Measurements from ENCODE around the gene ZNF445.
"Not testable (repeated sequence)": the region's sequence is repeated elsewhere in the genome, so short reads cannot be mapped to it uniquely, and the experiment has no call there.

The ZNF445 gene

DNA sequence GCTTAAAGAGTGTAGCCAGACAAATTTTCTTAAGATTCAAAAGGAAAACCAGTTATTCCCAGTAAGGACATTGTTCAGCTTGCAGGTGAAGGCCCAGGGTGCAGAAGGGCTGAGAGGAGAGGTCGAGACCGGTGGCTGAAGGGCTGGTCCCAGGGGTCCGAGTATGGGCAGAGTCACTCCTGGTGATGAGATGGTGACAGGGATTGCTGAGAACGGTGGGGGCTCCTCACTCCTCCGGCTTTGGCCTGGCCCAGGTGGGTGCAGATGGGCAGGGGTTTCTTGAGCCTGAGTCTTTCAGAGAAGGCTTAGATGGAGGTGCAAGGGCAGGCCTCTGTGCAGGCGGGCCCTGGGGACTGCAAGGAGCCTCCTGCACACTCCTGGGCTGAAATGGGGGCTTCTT lies 56.2 kb downstream of the ZNF445 start:
- Histone ChIP-seq H3K4me3 (ENCODE audit: low read length) (no peak overlapping the region), H3K4me1 (ENCODE audit: control insufficient read depth, insufficient read depth, low read length) (no peaks in the 10 kb centered on the region), H3K36me3 (ENCODE audit: control insufficient read depth, insufficient read depth, low read length) (no peaks in the 10 kb centered on the region), H3K9ac (ENCODE audit: low read length) (no peak overlapping the region), H3K27ac (ENCODE audit: low read depth, low read length) (no peak overlapping the region), H3K27me3 (ENCODE audit: control insufficient read depth, insufficient read depth, low read length) (no peaks in the 10 kb centered on the region)

DNA sequence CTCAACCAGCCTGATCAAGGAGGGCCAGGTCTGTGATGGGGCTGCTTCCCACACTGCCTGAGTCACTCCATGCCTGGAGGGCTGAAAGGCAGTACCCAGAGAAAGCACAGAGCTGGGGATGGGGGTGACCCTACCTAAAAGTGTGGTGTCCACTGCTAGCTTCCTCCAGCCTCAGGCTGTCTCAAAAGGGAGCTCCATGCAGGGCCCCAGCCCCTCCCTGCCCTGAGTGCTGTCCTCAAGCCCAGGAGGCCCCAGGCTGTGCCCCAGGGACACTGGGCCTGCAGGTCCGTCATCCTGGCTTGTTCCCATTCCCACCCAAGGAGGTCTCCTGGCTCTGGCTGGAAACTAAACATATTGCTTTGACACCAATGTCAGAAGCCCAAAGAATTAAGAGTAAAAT lies 56.8 kb downstream of the ZNF445 start:
- no peaks in the 10 kb centered on the region for H3K4me1 ChIP-seq (ENCODE audit: control insufficient read depth, insufficient read depth, low read length)
- H3K27ac ChIP-seq (ENCODE audit: low read depth, low read length): no peak overlapping the region
- H3K4me3 ChIP-seq (ENCODE audit: low read length): no peak overlapping the region
- H3K36me3 ChIP-seq (ENCODE audit: control insufficient read depth, insufficient read depth, low read length): no peaks in the 10 kb centered on the region
- no peaks in the 10 kb centered on the region for H3K27me3 ChIP-seq (ENCODE audit: control insufficient read depth, insufficient read depth, low read length)
- no peak overlapping the region for H3K9ac ChIP-seq (ENCODE audit: low read length)

DNA sequence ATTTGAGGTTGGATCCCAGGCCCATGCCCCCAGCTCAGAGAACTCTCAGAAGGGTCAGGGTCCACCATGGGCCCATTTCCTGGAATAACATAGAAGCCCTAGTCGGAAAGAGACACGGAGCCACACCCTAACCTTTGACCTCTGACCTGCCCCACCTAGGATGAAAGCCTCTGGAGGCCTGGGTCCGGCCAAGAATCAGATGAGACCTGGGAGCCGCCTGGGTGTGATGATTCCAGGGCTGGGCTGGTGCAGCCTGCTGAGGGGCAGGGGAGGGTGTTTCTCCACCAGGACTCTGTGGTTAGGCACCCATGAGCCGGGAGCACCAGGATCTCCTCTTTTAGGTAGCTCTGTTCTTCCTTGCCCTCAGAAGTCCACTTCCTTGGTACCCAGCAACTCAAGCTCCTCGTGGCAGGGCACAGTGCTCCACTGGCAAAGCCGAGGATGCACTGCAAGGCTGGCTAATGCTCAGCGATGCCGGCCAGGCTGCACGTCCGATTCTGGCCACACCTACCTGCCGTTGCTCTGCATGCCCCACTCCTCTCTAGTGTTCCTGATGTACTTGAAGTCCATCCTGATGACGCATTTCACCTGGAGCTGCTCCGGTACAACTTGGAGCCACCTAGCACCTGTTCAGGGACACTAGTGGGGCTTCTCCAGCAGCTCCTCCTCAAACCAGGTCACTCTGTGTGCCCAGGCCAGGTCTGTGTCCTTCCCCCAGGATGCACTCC lies 57.4 kb downstream of the ZNF445 start:
- Histone ChIP-seq H3K36me3 (ENCODE audit: control insufficient read depth, insufficient read depth, low read length) (no peaks in the 10 kb centered on the region), H3K4me3 (ENCODE audit: low read length) (no peak overlapping the region), H3K4me1 (ENCODE audit: control insufficient read depth, insufficient read depth, low read length) (no peaks in the 10 kb centered on the region), H3K27me3 (ENCODE audit: control insufficient read depth, insufficient read depth, low read length) (no peaks in the 10 kb centered on the region), H3K9ac (ENCODE audit: low read length) (no peak overlapping the region), H3K27ac (ENCODE audit: low read depth, low read length) (no peak overlapping the region)

DNA sequence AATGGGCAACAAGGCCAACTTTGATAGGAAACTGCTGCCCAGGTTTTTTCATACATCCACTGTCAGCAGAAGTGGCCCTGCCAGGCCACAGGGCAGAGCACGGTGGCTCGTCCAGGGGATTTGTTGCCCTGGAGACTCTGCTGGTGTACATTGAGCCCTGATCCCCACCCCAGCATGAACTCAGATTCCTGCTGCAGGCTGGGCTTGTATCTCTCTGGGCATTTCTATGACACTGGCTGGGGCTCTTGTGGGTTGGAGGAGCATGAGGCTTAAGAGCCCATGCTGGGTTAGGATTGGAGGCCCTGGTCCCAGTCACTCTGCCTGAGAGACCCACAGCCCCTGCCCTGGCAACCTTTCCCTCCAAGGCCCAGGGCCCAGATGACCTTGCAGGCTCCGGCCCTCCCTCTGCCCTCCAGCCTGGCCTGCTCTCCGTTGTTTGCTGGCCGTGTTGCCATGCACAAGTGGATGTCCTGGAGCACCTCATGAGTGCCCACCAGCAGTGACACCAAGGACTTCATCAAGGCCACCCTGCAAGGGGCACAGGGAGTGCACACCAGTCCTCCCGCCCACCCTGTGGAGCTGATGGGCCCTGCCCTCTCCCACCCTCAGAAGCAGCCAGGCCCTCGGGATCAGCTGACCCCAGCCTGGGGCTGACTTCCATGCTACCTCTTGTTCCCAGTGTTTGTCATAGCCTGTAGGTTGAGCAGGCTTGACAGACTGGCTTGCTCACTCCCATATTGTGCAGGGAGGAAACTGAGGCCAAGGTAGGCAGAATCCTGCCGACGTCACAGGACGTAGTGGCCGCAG lies 58.2 kb downstream of the ZNF445 start:
- Histone ChIP-seq H3K9ac (ENCODE audit: low read length) (no peak overlapping the region), H3K27ac (ENCODE audit: low read depth, low read length) (no peak overlapping the region), H3K4me1 (ENCODE audit: control insufficient read depth, insufficient read depth, low read length) (no peaks in the 10 kb centered on the region), H3K4me3 (ENCODE audit: low read length) (no peak overlapping the region), H3K36me3 (ENCODE audit: control insufficient read depth, insufficient read depth, low read length) (no peaks in the 10 kb centered on the region), H3K27me3 (ENCODE audit: control insufficient read depth, insufficient read depth, low read length) (no peaks in the 10 kb centered on the region)

DNA sequence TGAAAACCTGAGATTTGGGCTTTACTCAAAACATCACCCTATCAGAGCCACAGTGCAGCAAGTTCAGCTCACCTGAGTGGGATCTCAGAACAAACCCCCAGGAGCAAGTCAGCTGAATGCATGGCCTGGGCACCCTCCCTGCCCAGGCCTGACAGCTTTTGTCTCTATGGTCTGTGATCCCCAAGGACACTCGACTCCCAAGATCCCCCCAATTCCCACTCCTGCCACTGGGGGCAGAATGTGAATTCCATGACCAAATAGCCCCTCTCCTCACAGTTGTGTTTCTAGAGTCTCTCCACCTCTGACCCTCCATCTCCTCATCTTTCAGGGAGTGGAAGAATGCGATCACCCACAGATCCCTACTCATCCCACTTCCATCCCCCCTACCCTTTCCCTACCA lies 58.9 kb downstream of the ZNF445 start:
- Histone ChIP-seq H3K27me3 (ENCODE audit: control insufficient read depth, insufficient read depth, low read length) (no peaks in the 10 kb centered on the region), H3K27ac (ENCODE audit: low read depth, low read length) (no peak overlapping the region)

DNA sequence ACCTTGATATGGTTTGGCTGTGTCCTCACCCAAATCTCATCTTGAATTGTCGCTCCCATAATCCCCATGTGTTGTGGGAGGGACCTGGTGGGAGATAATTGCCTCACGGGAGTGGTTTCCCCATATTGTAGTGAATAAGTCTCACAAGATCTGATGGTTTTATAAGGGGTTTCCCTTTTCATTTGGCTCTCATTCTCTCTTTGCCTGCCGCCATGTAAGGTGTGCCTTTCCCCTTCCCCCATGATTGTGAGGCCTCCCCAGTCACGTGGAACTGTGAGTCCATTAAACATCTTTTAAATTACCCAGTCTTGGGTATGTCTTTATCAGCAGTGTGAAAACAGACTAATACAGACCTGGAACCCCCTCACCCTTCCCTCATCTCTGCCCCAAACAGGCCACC lies 59.4 kb downstream of the ZNF445 start:
- H3K27ac ChIP-seq (ENCODE audit: low read depth, low read length); H3K4me3 ChIP-seq (ENCODE audit: low read length); H3K9ac ChIP-seq (ENCODE audit: low read length); H3K36me3 ChIP-seq (ENCODE audit: control insufficient read depth, insufficient read depth, low read length); H3K27me3 ChIP-seq (ENCODE audit: control insufficient read depth, insufficient read depth, low read length); H3K4me1 ChIP-seq (ENCODE audit: control insufficient read depth, insufficient read depth, low read length): not testable (repeated sequence)

More for the DNA sequence above, 58.9 kb downstream of the ZNF445 start:
- H3K36me3 ChIP-seq (ENCODE audit: control insufficient read depth, insufficient read depth, low read length): no peaks in the 10 kb centered on the region
- H3K9ac ChIP-seq (ENCODE audit: low read length): no peak overlapping the region
- H3K4me3 ChIP-seq (ENCODE audit: low read length): no peak overlapping the region
- no peaks in the 10 kb centered on the region for H3K4me1 ChIP-seq (ENCODE audit: control insufficient read depth, insufficient read depth, low read length)

DNA sequence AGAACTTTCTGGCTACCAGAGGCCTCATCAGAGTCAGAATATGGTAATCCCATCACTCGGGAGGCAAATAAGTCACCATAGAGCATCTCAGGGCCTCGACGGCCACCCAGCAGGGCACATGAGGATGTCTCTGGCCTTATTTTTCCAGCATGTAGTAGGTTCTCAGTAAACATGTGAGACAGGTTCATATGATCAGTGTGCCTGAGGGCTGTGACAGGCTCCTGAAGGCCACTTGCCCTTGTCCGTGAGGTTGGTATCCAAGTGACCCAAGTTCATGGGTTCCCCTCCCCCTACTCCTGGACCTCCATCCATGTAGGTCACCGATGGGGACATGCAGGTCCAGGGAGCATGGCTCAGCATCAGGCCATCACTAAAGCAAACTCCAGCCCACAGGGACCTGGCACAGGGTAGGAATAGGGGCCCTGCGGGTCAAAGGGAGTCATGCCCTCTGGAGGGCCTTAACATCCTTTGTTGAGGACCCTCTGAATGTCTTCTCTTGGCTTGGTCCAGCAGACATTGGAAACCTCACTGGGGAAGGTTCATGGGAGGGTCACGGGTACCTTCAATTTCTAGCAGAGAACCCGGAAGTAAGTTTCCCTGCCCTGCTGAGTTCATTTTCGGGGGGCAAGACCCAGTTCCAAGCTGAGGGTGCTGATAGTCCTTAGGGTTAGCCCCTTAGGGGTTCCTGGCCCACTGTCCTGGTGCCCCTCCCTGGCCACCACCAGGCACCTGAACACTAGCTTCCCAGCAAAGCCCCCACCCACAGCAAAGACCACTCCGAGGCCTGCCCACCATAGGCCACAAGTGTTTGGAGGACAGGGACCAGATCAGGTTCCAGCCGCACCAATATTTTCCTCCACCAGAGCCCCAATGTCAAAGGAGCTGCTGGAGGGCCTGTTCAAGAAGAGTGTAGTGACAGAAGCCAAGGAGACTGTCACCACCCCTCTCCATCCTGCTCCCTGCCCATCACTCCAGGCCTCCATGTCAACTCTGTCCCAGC lies 61.1 kb downstream of the ZNF445 start:
- no peak overlapping the region for H3K9ac ChIP-seq (ENCODE audit: low read length)
- no peak overlapping the region for H3K27ac ChIP-seq (ENCODE audit: low read depth, low read length)
- H3K4me3 ChIP-seq (ENCODE audit: low read length): no peak overlapping the region
- H3K4me1 ChIP-seq (ENCODE audit: control insufficient read depth, insufficient read depth, low read length): no peaks in the 10 kb centered on the region
- no peaks in the 10 kb centered on the region for H3K36me3 ChIP-seq (ENCODE audit: control insufficient read depth, insufficient read depth, low read length)
- no peaks in the 10 kb centered on the region for H3K27me3 ChIP-seq (ENCODE audit: control insufficient read depth, insufficient read depth, low read length)

DNA sequence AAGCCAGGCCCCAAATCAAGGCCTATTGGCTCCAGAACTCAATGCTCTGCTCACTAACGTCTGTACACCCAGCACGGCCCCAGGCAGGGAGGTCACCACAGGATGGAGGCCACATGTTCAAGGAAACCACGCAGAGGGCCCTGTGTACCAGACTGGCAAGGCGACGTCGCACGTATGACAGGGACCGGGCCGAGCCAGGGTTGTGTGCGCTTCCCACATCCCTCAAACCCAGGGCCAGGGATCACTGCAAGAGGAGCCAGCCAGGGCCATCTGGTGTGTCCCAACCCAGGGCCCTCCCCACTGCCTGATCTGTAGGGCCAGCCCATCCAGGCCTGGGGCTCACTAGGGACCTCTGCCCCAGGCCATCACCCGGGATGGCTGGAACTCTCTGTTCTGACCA lies 62.0 kb downstream of the ZNF445 start:
- Histone ChIP-seq H3K9ac (ENCODE audit: low read length) (no peak overlapping the region), H3K36me3 (ENCODE audit: control insufficient read depth, insufficient read depth, low read length) (no peaks in the 10 kb centered on the region), H3K4me1 (ENCODE audit: control insufficient read depth, insufficient read depth, low read length) (no peaks in the 10 kb centered on the region), H3K4me3 (ENCODE audit: low read length) (no peak overlapping the region), H3K27ac (ENCODE audit: low read depth, low read length) (no peak overlapping the region), H3K27me3 (ENCODE audit: control insufficient read depth, insufficient read depth, low read length) (no peaks in the 10 kb centered on the region)

DNA sequence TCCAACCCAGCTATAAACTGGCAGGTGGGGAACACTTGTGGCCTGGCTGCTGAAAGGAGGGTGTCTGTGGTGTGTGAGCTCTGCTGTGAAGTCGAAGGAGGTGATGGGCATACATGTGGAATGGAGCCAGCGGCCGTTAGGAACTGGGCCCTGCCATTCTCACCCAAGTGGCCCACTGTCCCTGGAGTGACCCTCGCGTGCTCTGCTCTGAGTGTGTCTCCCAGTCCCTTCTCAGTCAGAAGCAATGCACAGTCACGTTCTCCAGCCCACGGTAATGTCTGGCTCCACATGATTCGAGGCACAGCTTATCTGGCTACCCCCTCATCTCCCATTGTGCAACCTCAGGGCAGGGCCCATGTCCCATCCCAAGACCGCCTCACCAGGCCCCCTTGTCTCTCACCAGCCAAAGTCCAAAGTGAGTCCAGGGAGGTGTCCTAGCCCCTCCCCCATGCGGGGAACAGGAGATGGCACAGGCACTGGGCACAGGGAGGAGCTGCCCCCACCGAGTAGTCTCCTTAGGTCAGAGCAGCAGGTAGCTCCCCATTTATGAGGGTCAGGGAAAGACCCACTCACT lies 62.9 kb downstream of the ZNF445 start:
- H3K4me3 ChIP-seq (ENCODE audit: low read length): no peak overlapping the region
- H3K4me1 ChIP-seq (ENCODE audit: control insufficient read depth, insufficient read depth, low read length): no peaks in the 10 kb centered on the region
- H3K36me3 ChIP-seq (ENCODE audit: control insufficient read depth, insufficient read depth, low read length): no peaks in the 10 kb centered on the region
- H3K27ac ChIP-seq (ENCODE audit: low read depth, low read length): no peak overlapping the region
- no peaks in the 10 kb centered on the region for H3K27me3 ChIP-seq (ENCODE audit: control insufficient read depth, insufficient read depth, low read length)
- H3K9ac ChIP-seq (ENCODE audit: low read length): no peak overlapping the region

DNA sequence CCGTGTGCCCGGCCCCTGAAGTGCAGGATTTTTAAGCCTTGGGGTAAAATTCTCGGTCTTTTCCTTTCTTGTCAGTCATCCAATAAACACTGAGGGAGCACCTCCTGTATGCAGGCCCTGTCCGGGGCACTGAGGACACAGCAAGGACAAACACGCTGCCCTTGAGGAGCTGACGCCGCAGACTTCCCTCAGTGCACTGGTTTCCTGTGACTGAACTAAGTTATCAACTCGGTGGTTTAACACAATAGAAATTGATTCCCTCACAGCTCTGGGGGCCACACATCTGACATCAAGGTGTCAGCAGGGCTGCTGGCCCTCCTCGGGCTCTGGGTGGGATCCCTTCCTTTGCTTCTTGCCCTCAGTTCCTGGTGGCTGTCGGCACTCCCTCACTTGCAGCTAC lies 65.1 kb downstream of the ZNF445 start:
- Histone ChIP-seq H3K9ac (ENCODE audit: low read length) (no peak overlapping the region), H3K4me3 (ENCODE audit: low read length) (no peak overlapping the region), H3K4me1 (ENCODE audit: control insufficient read depth, insufficient read depth, low read length) (no peaks in the 10 kb centered on the region), H3K36me3 (ENCODE audit: control insufficient read depth, insufficient read depth, low read length) (no peaks in the 10 kb centered on the region), H3K27me3 (ENCODE audit: control insufficient read depth, insufficient read depth, low read length) (no peaks in the 10 kb centered on the region), H3K27ac (ENCODE audit: low read depth, low read length) (no peak overlapping the region)

DNA sequence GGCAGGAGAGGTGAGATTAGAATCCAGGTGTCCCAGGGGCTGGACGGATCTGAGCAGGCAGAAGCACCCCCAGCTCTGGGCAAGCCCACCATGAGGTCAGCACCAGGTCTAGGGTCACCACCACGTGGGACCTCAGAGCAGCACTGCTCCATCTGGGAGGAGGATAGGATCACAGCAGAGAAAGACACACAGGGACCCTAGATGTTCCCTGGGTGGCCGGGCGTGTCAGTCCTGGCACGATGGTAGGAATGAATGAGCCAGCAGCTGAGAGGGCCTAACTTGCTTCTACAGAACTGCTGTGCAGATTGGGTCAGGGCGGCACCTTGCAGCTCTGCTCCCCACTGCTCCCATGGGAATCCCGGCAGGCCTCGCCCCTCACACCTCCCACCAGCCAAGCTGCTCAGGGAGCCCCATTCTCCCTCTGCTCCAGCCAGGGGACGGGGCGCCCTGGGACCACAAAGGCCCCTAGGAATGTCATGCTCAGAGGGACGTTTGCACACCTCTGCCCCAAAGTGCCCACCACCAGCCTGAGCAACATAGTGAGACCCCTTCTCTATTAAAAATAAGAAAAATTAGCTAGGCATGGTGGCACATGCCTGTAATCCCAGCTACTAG lies 66.3 kb downstream of the ZNF445 start:
- Histone ChIP-seq H3K4me1 (ENCODE audit: control insufficient read depth, insufficient read depth, low read length) (no peaks in the 10 kb centered on the region), H3K27ac (ENCODE audit: low read depth, low read length) (no peak overlapping the region), H3K9ac (ENCODE audit: low read length) (no peak overlapping the region), H3K27me3 (ENCODE audit: control insufficient read depth, insufficient read depth, low read length) (no peaks in the 10 kb centered on the region), H3K36me3 (ENCODE audit: control insufficient read depth, insufficient read depth, low read length) (no peaks in the 10 kb centered on the region), H3K4me3 (ENCODE audit: low read length) (no peak overlapping the region)

Measured in rectal smooth muscle tissue (tissue), 1 donor.